MM.1S (cell line): ENCODE data around the gene CRYBG3.
A peak's percentile ranks its signal among the peaks of the same experiment; 100 is the strongest.

Source experiments
- DNase-seq: peaks from one replicate; pipeline ENCODE4 v3.0.0-alpha.2; 2015
- H2AFZ ChIP-seq: fragments of 300-600 bp; sonication (generic); 2 replicates; pipeline ENCODE4 v1.6.0; 2016; ENCODE audit warnings: antibody characterized with exemption, low read length
- H3F3A ChIP-seq: fragments of 300-600 bp; sonication (generic); 2 replicates; pipeline ENCODE4 v1.6.1; 2016; ENCODE audit warnings: mild to moderate bottlenecking, antibody characterized with exemption, low read length, moderate library complexity, mixed read lengths; ENCODE audit not compliant: insufficient read depth
- H3K27ac ChIP-seq: fragments of 300-600 bp; sonication (generic); 2 replicates; pipeline ENCODE4 v1.5.1; 2016; ENCODE audit warnings: mild to moderate bottlenecking, low read length
- H3K27me3 ChIP-seq: fragments of 300-600 bp; sonication (generic); replicated peaks from 2 replicates; pipeline ENCODE4 v1.6.0; 2016; ENCODE audit warnings: low read length; ENCODE audit not compliant: insufficient read depth
- H3K36me3 ChIP-seq: fragments of 300-600 bp; sonication (generic); replicated peaks from 2 replicates; pipeline ENCODE4 v1.6.1; 2016; ENCODE audit warnings: mild to moderate bottlenecking, low read length, mixed read lengths; ENCODE audit not compliant: insufficient read depth
- H3K4me1 ChIP-seq: fragments of 300-600 bp; sonication (generic); 2 replicates; pipeline ENCODE4 v1.6.1; 2016; ENCODE audit warnings: low read length, mixed read lengths
- H3K4me2 ChIP-seq: fragments of 300-600 bp; sonication (generic); 2 replicates; pipeline ENCODE4 v1.6.0; 2016; ENCODE audit warnings: low read depth, low read length
- H3K4me3 ChIP-seq: fragments of 300-600 bp; sonication (generic); 2 replicates; pipeline ENCODE4 v1.5.1; 2016; ENCODE audit warnings: low read length, mixed read lengths
- H3K79me2 ChIP-seq: fragments of 300-600 bp; sonication (generic); 2 replicates; pipeline ENCODE4 v1.6.1; 2016; ENCODE audit warnings: mixed run types, low read length, mixed read lengths
- H3K9ac ChIP-seq: fragments of 300-600 bp; sonication (generic); 2 replicates; pipeline ENCODE4 v1.6.1; 2016; ENCODE audit warnings: low read length, mixed read lengths
- H3K9me2 ChIP-seq: fragments of 300-600 bp; sonication (generic); replicated peaks from 2 replicates; pipeline ENCODE4 v1.6.1; 2016; ENCODE audit warnings: mild to moderate bottlenecking, low read length, mixed read lengths; ENCODE audit not compliant: insufficient read depth
- H3K9me3 ChIP-seq: fragments of 300-600 bp; sonication (generic); replicated peaks from 2 replicates; pipeline ENCODE4 v1.6.1; 2016; ENCODE audit warnings: mild to moderate bottlenecking, low read length, mixed read lengths; ENCODE audit not compliant: insufficient read depth
- H4K20me1 ChIP-seq: fragments of 300-600 bp; sonication (generic); 2 replicates; pipeline ENCODE4 v1.6.1; 2016; ENCODE audit warnings: mild to moderate bottlenecking, low read length, moderate library complexity, mixed read lengths; ENCODE audit not compliant: insufficient read depth
- CTCF ChIP-seq: fragments of 300-600 bp; sonication (generic); IDR thresholded peaks from 2 replicates; pipeline ENCODE4 v1.5.1; 2016; ENCODE audit warnings: antibody characterized with exemption, low read length, mixed read lengths
- EZH2 ChIP-seq: fragments of 300-600 bp; sonication (generic); optimal IDR thresholded peaks from 2 replicates; pipeline ENCODE3; 2017; ENCODE audit warnings: low read depth, mild to moderate bottlenecking, antibody characterized with exemption, low read length, mixed read lengths
- EZH2phosphoT487 ChIP-seq: fragments of 300-600 bp; sonication (generic); IDR thresholded peaks from 2 replicates; pipeline ENCODE4 v1.6.1; 2018; ENCODE audit warnings: antibody characterized with exemption, low read length

CRYBG3 gene

GRCh38 chr3:97988784-97989568, 167.2 kb downstream of the CRYBG3 start:
- Histone ChIP-seq H2AFZ (no peak overlapping the region), H3K27me3 (no peaks in the 10 kb centered on the region), H3K4me3 (no peak overlapping the region), H3K4me2 (no peak overlapping the region), H3K27ac (no peak overlapping the region), H4K20me1 (no peaks in the 10 kb centered on the region), H3K9ac (no peak overlapping the region), H3K9me2 (no peaks in the 10 kb centered on the region), H3K4me1 (peaks cover 15% of the 10 kb centered on the region), H3K79me2 (no peaks in the 10 kb centered on the region), H3K9me3 (no peaks in the 10 kb centered on the region), H3F3A (no peaks in the 10 kb centered on the region), H3K36me3 (no peaks in the 10 kb centered on the region)
- TF ChIP-seq EZH2 (no peak), CTCF (no peak), EZH2phosphoT487 (no peak)
- no peak for DNase-seq

DNA sequence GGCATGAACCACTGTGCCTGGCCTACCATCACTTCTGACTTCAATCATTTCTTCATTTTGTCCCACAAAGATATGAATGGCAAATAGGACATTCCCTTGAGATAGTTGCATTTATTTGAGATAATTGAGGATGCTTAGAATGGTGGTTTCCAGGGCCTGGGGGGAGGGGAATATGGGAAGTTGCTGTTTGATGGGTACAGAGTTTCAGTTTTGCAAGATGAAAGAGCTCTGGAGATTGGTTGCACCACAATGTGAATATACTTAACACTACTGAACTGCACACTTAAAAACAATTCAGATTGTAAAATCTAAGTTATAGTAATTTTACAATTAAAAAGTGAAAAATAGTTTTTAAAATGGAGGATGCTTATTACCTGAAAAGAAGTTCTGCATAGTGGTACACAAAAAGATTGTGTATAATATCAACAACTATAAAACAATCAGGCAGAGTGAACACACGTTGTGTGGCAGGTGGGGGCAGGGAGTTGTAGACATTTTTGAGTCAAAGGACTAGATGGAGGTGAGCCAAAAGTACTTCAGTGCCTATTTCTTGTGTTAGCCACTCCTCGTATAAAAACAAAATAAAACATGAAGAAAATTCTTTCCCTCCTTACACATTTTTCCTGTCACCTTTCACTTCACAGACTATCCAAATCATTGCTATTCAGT, 168.9 kb downstream of the CRYBG3 start:
- Histone ChIP-seq H3K9me3 (no peaks in the 10 kb centered on the region), H3K9ac (no peak overlapping the region), H3K4me3 (no peak overlapping the region), H3K27ac (no peak overlapping the region), H3K9me2 (no peaks in the 10 kb centered on the region), H3K4me2 (peak overlapping the region; percentile 17; the same call in 1 of the 2 replicates), H3F3A (no peaks in the 10 kb centered on the region), H2AFZ (0 out of 2 replicates have a peak overlapping the region, but pooled peaks have one; percentile 9), H3K79me2 (no peaks in the 10 kb centered on the region), H3K27me3 (no peaks in the 10 kb centered on the region), H4K20me1 (no peaks in the 10 kb centered on the region), H3K4me1 (peaks cover 15% of the 10 kb centered on the region), H3K36me3 (no peaks in the 10 kb centered on the region)
- peak; percentile 55 for DNase-seq
- TF ChIP-seq CTCF (no peak), EZH2phosphoT487 (no peak), EZH2 (no peak)

DNA sequence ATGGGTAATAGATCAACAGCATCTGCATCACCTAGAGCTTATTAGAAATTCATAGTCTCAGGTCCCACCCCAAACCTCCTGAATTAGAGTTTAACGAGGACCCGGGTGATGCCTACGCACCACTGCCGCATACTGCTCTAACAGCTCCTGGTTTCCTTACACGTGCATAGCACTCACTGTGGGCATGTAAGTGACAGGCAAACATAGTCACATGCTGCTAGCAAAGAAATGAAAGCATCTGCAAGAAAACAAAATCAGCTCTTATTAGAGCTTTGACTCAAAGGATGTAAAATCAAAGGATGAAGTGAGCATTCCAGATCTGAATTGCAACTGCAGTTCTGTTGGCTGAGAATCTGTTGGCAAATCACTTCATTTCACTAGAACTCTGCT, 169.5 kb downstream of the CRYBG3 start:
- H3K27ac ChIP-seq = no peak overlapping the region

More for the DNA sequence above, 169.5 kb downstream of the CRYBG3 start:
- TF ChIP-seq EZH2phosphoT487 (no peak), CTCF (no peak), EZH2 (no peak)
- no peak overlapping the region for H2AFZ ChIP-seq
- no peaks in the 10 kb centered on the region for H3K36me3 ChIP-seq
- H3K9me3 ChIP-seq = no peaks in the 10 kb centered on the region
- no peak overlapping the region for H3K9ac ChIP-seq
- no peaks in the 10 kb centered on the region for H3F3A ChIP-seq
- no peaks in the 10 kb centered on the region for H3K79me2 ChIP-seq
- no peak overlapping the region for H3K4me2 ChIP-seq
- no peak for DNase-seq
- no peak overlapping the region for H3K4me3 ChIP-seq
- H3K4me1 ChIP-seq = peaks cover 15% of the 10 kb centered on the region
- no peaks in the 10 kb centered on the region for H4K20me1 ChIP-seq
- H3K27me3 ChIP-seq = no peaks in the 10 kb centered on the region
- no peaks in the 10 kb centered on the region for H3K9me2 ChIP-seq
